K562 (cell line): Measurements from ENCODE around the gene PPP6R3. TPM values are rescaled to one million over a fixed set of nuclear protein-coding genes. Genes with fewer than 3 reads are reported as not detected.
"Not testable (repeated sequence)": the region's sequence is repeated elsewhere in the genome, so short reads cannot be mapped to it uniquely, and the experiment has no call there.

Source experiments
- ATAC-seq: fragments of 200-7000 bp; cut with Tn5 transposase; 3 replicates; pipeline ENCODE4 v1.9.1; 2020; ENCODE audit warnings: moderate library complexity
- BruUV-seq: library from RNA; stranded (reverse); fragments of 400-500 nt; replicated peaks from 2 replicates; lab custom pipeline; 2021; lab: Mats Ljungman, UMichigan
- CTCF ChIA-PET: fragments of 300-600 bp; formaldehyde crosslinking; extraction: SDS; loops from one replicate; lab custom pipeline; 2021; ENCODE audit warnings: low intra/inter-chr PET ratio; lab: Yijun Ruan, JAX
- POLR2A ChIA-PET: fragments of 300-600, 350-650 bp; sonication (Branson Sonifier 250); formaldehyde crosslinking; extraction: SDS; loops from one replicate; lab custom pipeline; 2021; ENCODE audit warnings: antibody characterized with exemption, inconsistent platforms; lab: Yijun Ruan, JAX
- DNase-seq, 4 experiments: peaks; one replicate each; pipeline versions ENCODE4 v3.0.0 to v3.0.0-alpha.2; 2011 to 2018; ENCODE audit warnings: low spot score in 3 of 4, mixed read lengths in 3 of 4; ENCODE audit errors: extremely low read depth in 1 of 4
- FAIRE-seq: peaks from 2 replicates; lab custom pipeline; 2011; peaks lifted over from hg19 to GRCh38; lab: Jason Lieb, UNC
- H2AFZ ChIP-seq: 2 replicates; pipeline ENCODE4 v1.6.0; 2011; ENCODE audit warnings: low read depth, low read length, control low read depth, inconsistent platforms
- H3K27ac ChIP-seq: fragments of 200-600 bp; 3 replicates; pipeline ENCODE4 v1.8.0; 2011; ENCODE audit warnings: low read depth, mild to moderate bottlenecking, control low read depth, inconsistent platforms, low read length, moderate library complexity, mixed read lengths; ENCODE audit errors: extremely low read depth
- H3K27me3 ChIP-seq, 2 experiments: fragments of 300-600 bp in 1 of 2; 2 replicates in 1 of 2; 3 replicates in 1 of 2; pipeline versions ENCODE4 v1.6.0 to v1.8.0; 2011; ENCODE audit warnings: inconsistent platforms in 2 of 2, low read length in 2 of 2, mild to moderate bottlenecking in 1 of 2, mixed read lengths in 1 of 2, moderate library complexity in 1 of 2; ENCODE audit not compliant: control insufficient read depth in 2 of 2, insufficient read depth in 2 of 2
- H3K36me3 ChIP-seq: fragments of 300-600 bp; 3 replicates; pipeline ENCODE4 v1.8.0; 2011; ENCODE audit warnings: mild to moderate bottlenecking, low read length, inconsistent platforms; ENCODE audit not compliant: control insufficient read depth, insufficient read depth
- H3K4me1 ChIP-seq, 2 experiments: fragments of 200-600 bp in 1 of 2; replicated peaks in 1 of 2; 2 replicates in 1 of 2; 3 replicates in 1 of 2; pipeline versions ENCODE4 v1.5.1 to v1.8.0; 2011; ENCODE audit warnings: inconsistent platforms in 2 of 2, low read length in 2 of 2, mild to moderate bottlenecking in 1 of 2, mixed read lengths in 1 of 2, moderate library complexity in 1 of 2; ENCODE audit not compliant: control insufficient read depth in 2 of 2, insufficient read depth in 2 of 2
- H3K4me2 ChIP-seq: 2 replicates; pipeline ENCODE4 v1.6.1; 2011; ENCODE audit warnings: low read length, control low read depth, inconsistent platforms, mixed read lengths; ENCODE audit not compliant: insufficient read depth
- H3K4me3 ChIP-seq: fragments of 200-600 bp; sonication (generic), shearing (Covaris generic); 2 replicates; pipeline ENCODE4 v1.5.1; 2016; ENCODE audit warnings: control low read depth, inconsistent platforms
- H3K79me2 ChIP-seq: fragments of 200-600 bp; 3 replicates; pipeline ENCODE4 v1.8.0; 2011; ENCODE audit warnings: low read length, inconsistent platforms; ENCODE audit not compliant: control insufficient read depth, insufficient read depth
- H3K9ac ChIP-seq, 2 experiments: 2 replicates each; pipeline versions ENCODE4 v1.6.0 to v1.6.1; 2011; ENCODE audit warnings: low read depth in 2 of 2, low read length in 2 of 2, control low read depth in 1 of 2, inconsistent platforms in 1 of 2, mild to moderate bottlenecking in 1 of 2, mixed read lengths in 1 of 2; ENCODE audit not compliant: insufficient read depth in 1 of 2
- H3K9me1 ChIP-seq: one replicate; pipeline ENCODE4 v1.6.0; 2011; ENCODE audit warnings: inconsistent platforms, mild to moderate bottlenecking, low read length, moderate library complexity; ENCODE audit not compliant: control insufficient read depth, insufficient read depth
- H3K9me3 ChIP-seq: replicated peaks from 2 replicates; pipeline ENCODE4 v1.5.1; 2011; ENCODE audit warnings: low read depth, low read length, inconsistent platforms; ENCODE audit not compliant: control insufficient read depth, insufficient read depth
- H4K20me1 ChIP-seq: replicated peaks from 2 replicates; pipeline ENCODE4 v1.6.1; 2011; ENCODE audit warnings: low read length, inconsistent platforms, mixed read lengths; ENCODE audit not compliant: control insufficient read depth, insufficient read depth
- POLR2G ChIP-seq: fragments of 200-400 bp; formaldehyde crosslinking; IDR thresholded peaks from 2 replicates; pipeline ENCODE4 v1.6.1; 2017; ENCODE audit warnings: low read depth, mild to moderate bottlenecking, antibody characterized with exemption, low read length, moderate library complexity
- ZNF24 ChIP-seq: fragments of 450-650 bp; IDR thresholded peaks from 2 replicates; pipeline ENCODE4 v1.6.1; 2016
- ZNF347 ChIP-seq: fragments of 450-650 bp; formaldehyde crosslinking; IDR thresholded peaks from 2 replicates; pipeline ENCODE4 v1.4.0; 2020; ENCODE audit warnings: low read depth, mild to moderate bottlenecking, moderate library complexity
- WGBS: fragments of 100-300 bp; shearing (Covaris generic); methylation state at CpG from one replicate; pipeline ENCODE4 v1.1.6; 2016; ENCODE audit warnings: low coverage, mixed read lengths; ENCODE audit not compliant: insufficient coverage; ENCODE audit errors: missing lambda C conversion rate; 5-methylcytosine and 5-hydroxymethylcytosine counted together
- in situ Hi-C: fragments of 300-500 bp; cut with MboI; formaldehyde crosslinking; loops from 4 replicates; pipeline ENCODE4 v1.15.0; 2018; ENCODE audit warnings: inconsistent platforms, mixed read lengths
- intact Hi-C: fragments of 100-400 bp; cut with micrococcal nuclease; formaldehyde crosslinking; loops from 2 replicates; pipeline ENCODE4 v1.14.2; 2022
- polyA plus RNA-seq, 8 experiments: library from polyadenylated mRNA; depleted of rRNA in 4 of 8; stranded (reverse) in 5 of 8; unstranded in 3 of 8; fragments of >200 nt; fragmentation: Nextera tagmentation in 2 of 8; fragmentation: Illumina TruSeq in 1 of 8; extraction: Ambion mirVana in 2 of 8; extraction: Trizol in 1 of 8; gene quantifications; 2 replicates each; pipeline versions ENCODE4 v1.2.1 to v1.2.3, GENCODE V29; 2011 to 2014; ENCODE audit warnings: inconsistent platforms in 1 of 8, missing spikeins in 1 of 8
- total RNA-seq, 7 experiments: library from RNA; depleted of rRNA in 6 of 7; stranded (reverse); fragments of >200 nt in 6 of 7; fragmentation: Illumina TruSeq in 2 of 7; extraction: Trizol in 2 of 7; gene quantifications; 2 replicates each; pipeline versions ENCODE4 v1.2.1 to v1.2.3, GENCODE V29; 2011 to 2021; ENCODE audit warnings: low replicate concordance in 1 of 7

The PPP6R3 gene
- total and polyA plus RNA-seq, 9 of the 15 experiments (the other 6 are each of a cell fraction or from before 2014, with no cell fraction given) = 20.3 to 117 (median 80.6) TPM

DNA sequence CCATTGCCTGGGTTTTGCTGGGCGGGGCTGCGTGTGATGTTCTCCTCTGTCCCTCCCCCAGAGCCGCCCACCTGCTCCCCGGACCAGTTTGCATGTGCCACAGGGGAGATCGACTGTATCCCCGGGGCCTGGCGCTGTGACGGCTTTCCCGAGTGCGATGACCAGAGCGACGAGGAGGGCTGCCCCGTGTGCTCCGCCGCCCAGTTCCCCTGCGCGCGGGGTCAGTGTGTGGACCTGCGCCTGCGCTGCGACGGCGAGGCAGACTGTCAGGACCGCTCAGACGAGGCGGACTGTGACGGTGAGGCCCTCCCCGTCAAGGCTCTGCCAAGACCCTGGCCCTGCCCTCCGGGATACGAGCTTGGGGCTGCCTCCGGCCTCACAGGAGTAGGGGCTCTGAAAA lies 27.0 kb upstream of the PPP6R3 start:
- 92% methylated on average over 27 of the region's 31 CpGs for WGBS
- POLR2A ChIA-PET = no interaction called here
- no peak for FAIRE-seq

DNA sequence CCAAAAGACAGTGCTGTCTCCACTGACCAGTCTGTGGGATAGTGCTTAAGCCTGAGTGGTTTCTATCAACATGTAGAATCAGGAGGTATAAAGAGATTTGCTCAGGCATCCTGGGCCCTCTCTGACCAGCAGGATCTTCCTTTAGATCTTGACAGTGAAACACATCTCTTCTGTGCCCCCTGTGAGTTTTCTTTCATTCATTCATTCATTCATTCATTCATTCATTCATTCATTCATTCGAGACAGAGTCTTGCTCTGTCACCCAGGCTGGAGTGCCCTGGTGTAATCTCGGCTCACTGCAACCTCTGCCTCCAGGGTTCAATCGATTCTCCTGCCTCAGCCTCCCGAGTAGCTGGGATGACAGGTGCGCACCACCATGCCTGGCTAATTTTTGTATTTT lies 26.4 kb upstream of the PPP6R3 start:
- H3K4me2 ChIP-seq, in situ Hi-C loops, FAIRE-seq, H2AFZ ChIP-seq, H3K9ac ChIP-seq, H4K20me1 ChIP-seq, intact Hi-C loops, H3K79me2 ChIP-seq, H3K27me3 ChIP-seq, BruUV-seq, H3K4me3 ChIP-seq, DNase-seq, H3K27ac ChIP-seq, ATAC-seq, CTCF ChIA-PET, H3K9me3 ChIP-seq: not testable (repeated sequence)
- peak; percentile 96 for TF ChIP-seq ZNF24
- whole genome bisulfite sequencing = 95% methylated on average over 5 of the region's 5 CpGs
- H3K9me1 ChIP-seq = peaks cover 12% of the 10 kb centered on the region
- H3K36me3 ChIP-seq = peaks cover 65% of the 10 kb centered on the region; the same call in 2 of the 3 replicates
- POLR2A ChIA-PET = interaction anchor here (0.5 kb wide), 1 partner anchor 198 kb away, joined by 3 read pairs; no protein-coding TSS in a partner anchor
- H3K4me1 ChIP-seq = peaks cover 15 to 42% of the 10 kb centered on the region in 2 experiments; a peak in 4 of 5 replicates

More for the DNA sequence above, 27.0 kb upstream of the PPP6R3 start:
- Histone ChIP-seq H2AFZ (no peak overlapping the region), H4K20me1 (no peaks in the 10 kb centered on the region; the same call in 1 of the 2 replicates), H3K4me1 (peaks cover 15 to 39% of the 10 kb centered on the region in 2 experiments; a peak in 4 of 5 replicates), H3K4me2 (no peak overlapping the region), H3K27ac (no peak overlapping the region), H3K9ac (no peak overlapping the region), H3K4me3 (no peak overlapping the region), H3K79me2 (no peaks in the 10 kb centered on the region), H3K9me3 (no peaks in the 10 kb centered on the region; the same call in 1 of the 2 replicates), H3K9me1 (peaks cover 12% of the 10 kb centered on the region), H3K27me3 (no peaks in the 10 kb centered on the region), H3K36me3 (peaks cover 63% of the 10 kb centered on the region; the same call in 2 of the 3 replicates)
- no peak for ATAC-seq
- intact Hi-C loops = no loop called here
- in situ Hi-C loops = no loop called here
- no peak for DNase-seq
- TF ChIP-seq POLR2G = 0 out of 2 replicates have a peak, but pooled peaks have one; percentile 17
- TF ChIP-seq ZNF347 (CRISPR knock-in tag) = no peak
- no TSS peak for BruUV-seq
- CTCF ChIA-PET = no interaction called here
